K562 (cell line): ENCODE measurements around the gene FRMD5. TPM values are rescaled to one million over a fixed set of nuclear protein-coding genes. Genes with fewer than 3 reads are reported as not detected.

Experiments
- ATAC-seq: fragments of 200-7000 bp; cut with Tn5 transposase; 3 replicates; pipeline ENCODE4 v1.9.1; 2020; ENCODE audit warnings: moderate library complexity
- BruUV-seq: library from RNA; stranded (reverse); fragments of 400-500 nt; replicated peaks from 2 replicates; lab custom pipeline; 2021; lab: Mats Ljungman, UMichigan
- CTCF ChIA-PET: fragments of 300-600 bp; formaldehyde crosslinking; extraction: SDS; loops from one replicate; lab custom pipeline; 2021; ENCODE audit warnings: low intra/inter-chr PET ratio; lab: Yijun Ruan, JAX
- POLR2A ChIA-PET: fragments of 300-600, 350-650 bp; sonication (Branson Sonifier 250); formaldehyde crosslinking; extraction: SDS; loops from one replicate; lab custom pipeline; 2021; ENCODE audit warnings: antibody characterized with exemption, inconsistent platforms; lab: Yijun Ruan, JAX
- DNase-seq, 4 experiments: peaks; one replicate each; pipeline versions ENCODE4 v3.0.0 to v3.0.0-alpha.2; 2011 to 2018; ENCODE audit warnings: low spot score in 3 of 4, mixed read lengths in 3 of 4; ENCODE audit errors: extremely low read depth in 1 of 4
- FAIRE-seq: peaks from 2 replicates; lab custom pipeline; 2011; peaks lifted over from hg19 to GRCh38; lab: Jason Lieb, UNC
- H2AFZ ChIP-seq: 2 replicates; pipeline ENCODE4 v1.6.0; 2011; ENCODE audit warnings: low read depth, low read length, control low read depth, inconsistent platforms
- H3K27ac ChIP-seq: fragments of 200-600 bp; 3 replicates; pipeline ENCODE4 v1.8.0; 2011; ENCODE audit warnings: low read depth, mild to moderate bottlenecking, control low read depth, inconsistent platforms, low read length, moderate library complexity, mixed read lengths; ENCODE audit errors: extremely low read depth
- H3K27me3 ChIP-seq, 2 experiments: fragments of 300-600 bp in 1 of 2; 2 replicates in 1 of 2; 3 replicates in 1 of 2; pipeline versions ENCODE4 v1.6.0 to v1.8.0; 2011; ENCODE audit warnings: inconsistent platforms in 2 of 2, low read length in 2 of 2, mild to moderate bottlenecking in 1 of 2, mixed read lengths in 1 of 2, moderate library complexity in 1 of 2; ENCODE audit not compliant: control insufficient read depth in 2 of 2, insufficient read depth in 2 of 2
- H3K36me3 ChIP-seq: fragments of 300-600 bp; 3 replicates; pipeline ENCODE4 v1.8.0; 2011; ENCODE audit warnings: mild to moderate bottlenecking, low read length, inconsistent platforms; ENCODE audit not compliant: control insufficient read depth, insufficient read depth
- H3K4me1 ChIP-seq, 2 experiments: fragments of 200-600 bp in 1 of 2; replicated peaks in 1 of 2; 2 replicates in 1 of 2; 3 replicates in 1 of 2; pipeline versions ENCODE4 v1.5.1 to v1.8.0; 2011; ENCODE audit warnings: inconsistent platforms in 2 of 2, low read length in 2 of 2, mild to moderate bottlenecking in 1 of 2, mixed read lengths in 1 of 2, moderate library complexity in 1 of 2; ENCODE audit not compliant: control insufficient read depth in 2 of 2, insufficient read depth in 2 of 2
- H3K4me2 ChIP-seq: 2 replicates; pipeline ENCODE4 v1.6.1; 2011; ENCODE audit warnings: low read length, control low read depth, inconsistent platforms, mixed read lengths; ENCODE audit not compliant: insufficient read depth
- H3K4me3 ChIP-seq: fragments of 200-600 bp; sonication (generic), shearing (Covaris generic); 2 replicates; pipeline ENCODE4 v1.5.1; 2016; ENCODE audit warnings: control low read depth, inconsistent platforms
- H3K79me2 ChIP-seq: fragments of 200-600 bp; 3 replicates; pipeline ENCODE4 v1.8.0; 2011; ENCODE audit warnings: low read length, inconsistent platforms; ENCODE audit not compliant: control insufficient read depth, insufficient read depth
- H3K9ac ChIP-seq, 2 experiments: 2 replicates each; pipeline versions ENCODE4 v1.6.0 to v1.6.1; 2011; ENCODE audit warnings: low read depth in 2 of 2, low read length in 2 of 2, control low read depth in 1 of 2, inconsistent platforms in 1 of 2, mild to moderate bottlenecking in 1 of 2, mixed read lengths in 1 of 2; ENCODE audit not compliant: insufficient read depth in 1 of 2
- H3K9me1 ChIP-seq: one replicate; pipeline ENCODE4 v1.6.0; 2011; ENCODE audit warnings: inconsistent platforms, mild to moderate bottlenecking, low read length, moderate library complexity; ENCODE audit not compliant: control insufficient read depth, insufficient read depth
- H3K9me3 ChIP-seq: replicated peaks from 2 replicates; pipeline ENCODE4 v1.5.1; 2011; ENCODE audit warnings: low read depth, low read length, inconsistent platforms; ENCODE audit not compliant: control insufficient read depth, insufficient read depth
- H4K20me1 ChIP-seq: replicated peaks from 2 replicates; pipeline ENCODE4 v1.6.1; 2011; ENCODE audit warnings: low read length, inconsistent platforms, mixed read lengths; ENCODE audit not compliant: control insufficient read depth, insufficient read depth
- HNRNPUL1 ChIP-seq: fragments of 200-400 bp; formaldehyde crosslinking; IDR thresholded peaks from 2 replicates; pipeline ENCODE4 v1.6.1; 2017; ENCODE audit warnings: low read length
- KLF13 ChIP-seq: fragments of 450-650 bp; IDR thresholded peaks from 2 replicates; pipeline ENCODE4 v1.6.1; 2016; ENCODE audit warnings: missing genetic modification characterization, low read depth, mild to moderate bottlenecking, missing compliant biosample characterization, moderate library complexity, borderline replicate concordance
- MEF2A ChIP-seq: IDR thresholded peaks from 2 replicates; pipeline ENCODE4 v1.6.1; 2011; ENCODE audit warnings: low read depth, mild to moderate bottlenecking, low read length, moderate library complexity; ENCODE audit not compliant: control insufficient read depth
- POLR2G ChIP-seq: fragments of 200-400 bp; formaldehyde crosslinking; IDR thresholded peaks from 2 replicates; pipeline ENCODE4 v1.6.1; 2017; ENCODE audit warnings: low read depth, mild to moderate bottlenecking, antibody characterized with exemption, low read length, moderate library complexity
- POU5F1 ChIP-seq: fragments of 150-350 bp; IDR thresholded peaks from 2 replicates; pipeline ENCODE4 v1.6.1; 2014; ENCODE audit warnings: borderline replicate concordance, low read length, low read depth, mild to moderate bottlenecking; ENCODE audit not compliant: partially characterized antibody
- RAD21 ChIP-seq, 2 experiments: fragments of 250-450 bp in 1 of 2; fragments of 450-650 bp in 1 of 2; sonication (Bioruptor Pico) in 1 of 2; formaldehyde crosslinking in 1 of 2; IDR thresholded peaks in 1 of 2; conservative IDR thresholded peaks in 1 of 2; 2 replicates each; pipeline versions ENCODE4 v1.4.0 to v1.8.0; 2020 to 2022; ENCODE audit warnings: mild to moderate bottlenecking in 2 of 2, moderate library complexity in 1 of 2
- SRF ChIP-seq, 2 experiments: fragments of 250-450, 450-650 bp in 1 of 2; sonication (Bioruptor Pico) in 1 of 2; sonication (generic) in 1 of 2; formaldehyde crosslinking; IDR thresholded peaks; 2 replicates each; pipeline versions ENCODE4 v1.5.0 to v1.5.1; 2020 to 2022; ENCODE audit warnings: mild to moderate bottlenecking in 1 of 2, missing genetic modification reagents in 1 of 2
- TSHZ1 ChIP-seq: fragments of 250-450 bp; sonication (Bioruptor Pico); IDR thresholded peaks from 2 replicates; pipeline ENCODE4 v1.4.0; 2020; ENCODE audit warnings: mild to moderate bottlenecking, moderate library complexity
- ZNF311 ChIP-seq: fragments of 250-450 bp; sonication (Bioruptor Pico); IDR thresholded peaks from 2 replicates; pipeline ENCODE4 v1.4.0; 2020; ENCODE audit warnings: mild to moderate bottlenecking, moderate library complexity
- ZNF561 ChIP-seq: fragments of 450-650 bp; formaldehyde crosslinking; conservative IDR thresholded peaks from 2 replicates; pipeline ENCODE4 v1.4.0; 2020; ENCODE audit warnings: mild to moderate bottlenecking, moderate library complexity
- WGBS: fragments of 100-300 bp; shearing (Covaris generic); methylation state at CpG from one replicate; pipeline ENCODE4 v1.1.6; 2016; ENCODE audit warnings: low coverage, mixed read lengths; ENCODE audit not compliant: insufficient coverage; ENCODE audit errors: missing lambda C conversion rate; 5-methylcytosine and 5-hydroxymethylcytosine counted together
- in situ Hi-C: fragments of 300-500 bp; cut with MboI; formaldehyde crosslinking; loops from 4 replicates; pipeline ENCODE4 v1.15.0; 2018; ENCODE audit warnings: inconsistent platforms, mixed read lengths
- intact Hi-C: fragments of 100-400 bp; cut with micrococcal nuclease; formaldehyde crosslinking; loops from 2 replicates; pipeline ENCODE4 v1.14.2; 2022
- polyA plus RNA-seq, 8 experiments: library from polyadenylated mRNA; depleted of rRNA in 4 of 8; stranded (reverse) in 5 of 8; unstranded in 3 of 8; fragments of >200 nt; fragmentation: Nextera tagmentation in 2 of 8; fragmentation: Illumina TruSeq in 1 of 8; extraction: Ambion mirVana in 2 of 8; extraction: Trizol in 1 of 8; gene quantifications; 2 replicates each; pipeline versions ENCODE4 v1.2.1 to v1.2.3, GENCODE V29; 2011 to 2014; ENCODE audit warnings: inconsistent platforms in 1 of 8, missing spikeins in 1 of 8
- total RNA-seq, 7 experiments: library from RNA; depleted of rRNA in 6 of 7; stranded (reverse); fragments of >200 nt in 6 of 7; fragmentation: Illumina TruSeq in 2 of 7; extraction: Trizol in 2 of 7; gene quantifications; 2 replicates each; pipeline versions ENCODE4 v1.2.1 to v1.2.3, GENCODE V29; 2011 to 2021; ENCODE audit warnings: low replicate concordance in 1 of 7

FRMD5 gene
- total and polyA plus RNA-seq, 9 of the 15 experiments (the other 6 are each of a cell fraction or from before 2014, with no cell fraction given) = 0.13 to 0.38 TPM; not detected in 7

DNA sequence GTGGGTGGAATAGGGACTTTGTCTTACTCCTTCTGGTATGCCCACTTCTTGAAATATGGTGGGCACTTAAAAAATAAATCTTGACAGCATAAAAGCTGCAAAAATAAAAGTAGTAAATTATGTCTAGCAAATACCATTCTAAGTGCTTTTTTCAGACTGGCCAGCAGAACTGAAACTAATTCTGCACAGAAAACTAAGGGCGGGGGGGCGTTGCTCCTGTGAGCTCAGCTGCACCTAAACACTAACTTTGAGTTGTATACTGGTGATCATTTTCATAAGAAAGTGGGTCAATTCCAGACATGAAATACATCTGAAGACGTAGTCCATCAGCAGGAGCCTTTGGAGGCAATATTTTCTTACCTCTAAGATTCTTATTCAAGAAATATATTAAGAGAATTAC, 253.5 kb downstream of the FRMD5 start (continued):
- TF ChIP-seq TSHZ1 (CRISPR knock-in tag) (no peak), SRF (CRISPR knock-in tag; IDR thresholded peaks at IDR 0.05) (no peak), KLF13 (tag) (no peak), ZNF311 (no peak), ZNF561 (no peak), POU5F1 (no peak)

DNA sequence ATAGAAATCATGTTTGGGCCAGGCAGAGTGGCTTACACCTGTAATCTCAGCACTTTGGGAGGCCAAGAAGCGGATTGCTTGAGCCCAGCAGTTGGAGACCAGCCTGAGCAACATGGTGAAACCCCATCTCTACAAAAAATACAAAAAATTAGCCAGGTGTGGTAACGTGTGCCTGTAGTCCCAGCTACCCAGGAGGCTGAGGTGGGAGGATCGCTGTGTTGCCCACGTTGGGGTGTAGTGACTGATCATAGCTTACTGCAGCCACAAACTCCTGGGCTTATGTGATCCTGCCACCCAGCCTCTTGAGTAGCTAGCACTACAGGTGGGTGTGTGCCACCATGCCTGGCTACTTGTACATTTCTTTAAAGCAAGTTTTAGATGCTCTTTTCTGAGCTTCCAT, 254.0 kb downstream of the FRMD5 start:
- intact Hi-C loops = no loop called here

More for the DNA sequence above, 254.0 kb downstream of the FRMD5 start:
- Histone ChIP-seq H4K20me1 (no peaks in the 10 kb centered on the region), H3K9ac (no peak overlapping the region), H3K9me3 (no peaks in the 10 kb centered on the region), H3K4me3 (no peak overlapping the region), H3K27ac (no peak overlapping the region), H3K4me1 (no peaks in the 10 kb centered on the region), H3K79me2 (no peaks in the 10 kb centered on the region), H3K9me1 (no peaks in the 10 kb centered on the region), H2AFZ (no peak overlapping the region), H3K36me3 (no peaks in the 10 kb centered on the region), H3K27me3 (peaks cover 17 to 35% of the 10 kb centered on the region in 2 experiments; a peak in 4 of 5 replicates), H3K4me2 (no peak overlapping the region)
- POLR2A ChIA-PET = interaction anchor here (1.3 kb wide), 1 partner anchor 159 kb away, joined by 3 read pairs; no protein-coding TSS in a partner anchor
- no peak for TF ChIP-seq HNRNPUL1
- TF ChIP-seq POLR2G = no peak
- no peak for TF ChIP-seq RAD21 (CRISPR knock-in tag; conservative IDR thresholded peaks at IDR 0.05 in 1 of 2, IDR thresholded peaks at IDR 0.05 in 1 of 2)
- TF ChIP-seq MEF2A = no peak
- no peak for FAIRE-seq
- no peak for ATAC-seq
- DNase-seq = no peak
- CTCF ChIA-PET = no interaction called here
- WGBS = 0% methylated on average over 4 of the region's 4 CpGs
- BruUV-seq = no TSS peak
- in situ Hi-C loops = no loop called here
